Stromal cell of bone marrow (primary cell): Measurements from ENCODE around the gene GPX7.
"Not testable (repeated sequence)": the region's sequence is repeated elsewhere in the genome, so short reads cannot be mapped to it uniquely, and the experiment has no call there.

Source experiments
- DNase-seq: peaks from one replicate; pipeline ENCODE4 v3.0.0-alpha.2; 2012; ENCODE audit warnings: low read depth

The GPX7 gene

GRCh38 chr1:52601991-52602855 is at the start of gene GPX7:
GPX7 (plus strand) TSS chr1:52602371; CDS start chr1:52602410, 39 bp downstream.
- DNase-seq, result peak; percentile 21

- peak; percentile 53 for DNase-seq
Measured at GRCh38 chr1:52552505-52553361, 49.4 kb upstream of the GPX7 start, which contains the start of gene TUT4. TUT4 (minus strand) TSS chr1:52553092; CDS start chr1:52526280, 26,812 bp downstream.

- DNase-seq, result peak; percentile 79
Measured at GRCh38 chr1:52553362-52554266, 48.6 kb upstream of the GPX7 start.

- DNase-seq, result no peak
Measured at GRCh38 chr1:52554267-52554640, 47.9 kb upstream of the GPX7 start.

- no peak for DNase-seq
Measured at GRCh38 chr1:52554756-52555155, 47.4 kb upstream of the GPX7 start.

- no peak for DNase-seq
Measured at GRCh38 chr1:52556641-52557360, 45.4 kb upstream of the GPX7 start.

- DNase-seq, result no peak
Measured at GRCh38 chr1:52558941-52559340, 43.2 kb upstream of the GPX7 start.

- no peak for DNase-seq
Measured at GRCh38 chr1:52559875-52560274, 42.3 kb upstream of the GPX7 start.

GRCh38 chr1:52562766-52563165 is 39.4 kb upstream of the GPX7 start:
- DNase-seq, result no peak

- no peak for DNase-seq
Measured at GRCh38 chr1:52567943-52568342, 34.2 kb upstream of the GPX7 start.

- DNase-seq, result no peak
Measured at GRCh38 chr1:52569449-52570210, 32.5 kb upstream of the GPX7 start.

- DNase-seq, result peak; percentile 20
Measured at GRCh38 chr1:52571783-52572182, 30.4 kb upstream of the GPX7 start.

- no peak for DNase-seq
Measured at GRCh38 chr1:52572387-52572786, 29.8 kb upstream of the GPX7 start.

- peak; percentile 89 for DNase-seq
Measured at GRCh38 chr1:52574594-52574993, 27.6 kb upstream of the GPX7 start.

GRCh38 chr1:52576074-52576473 is 26.1 kb upstream of the GPX7 start:
- no peak for DNase-seq

GRCh38 chr1:52578066-52578465 is 24.1 kb upstream of the GPX7 start:
- not testable (repeated sequence) for DNase-seq

- DNase-seq, result no peak
Measured at GRCh38 chr1:52579415-52579814, 22.8 kb upstream of the GPX7 start.

GRCh38 chr1:52580283-52580682 is 21.9 kb upstream of the GPX7 start:
- no peak for DNase-seq

- no peak for DNase-seq
Measured at GRCh38 chr1:52582116-52582696, 20.0 kb upstream of the GPX7 start.

GRCh38 chr1:52585474-52585873 is 16.7 kb upstream of the GPX7 start:
- no peak for DNase-seq
